GM12878 (cell line): ENCODE measurements around the gene MKRN1. TPM values are rescaled to one million over a fixed set of nuclear protein-coding genes. Genes with fewer than 3 reads are reported as not detected.

ENCODE experiments used
- ATAC-seq: fragments of 200-7000 bp; cut with Tn5 transposase; 3 replicates; pipeline ENCODE4 v1.9.1; 2020; ENCODE audit warnings: mild to moderate bottlenecking, moderate library complexity
- BruUV-seq: library from RNA; stranded (reverse); fragments of 400-500 nt; replicated peaks from 2 replicates; lab custom pipeline; 2021; lab: Mats Ljungman, UMichigan
- CTCF ChIA-PET: fragments of 300-600 bp; sonication (Branson Sonifier 250); formaldehyde crosslinking; extraction: SDS; loops from one replicate; lab custom pipeline; 2021; ENCODE audit warnings: inconsistent platforms; lab: Yijun Ruan, JAX
- POLR2A ChIA-PET: fragments of 350-600 bp; formaldehyde crosslinking; extraction: SDS; loops from one replicate; lab custom pipeline; 2021; ENCODE audit warnings: inconsistent platforms; lab: Charles Lee
- RAD21 ChIA-PET: fragments of 300-600 bp; sonication (Branson Sonifier 250); formaldehyde crosslinking; loops from one replicate; lab custom pipeline; 2023; ENCODE audit warnings: antibody characterized with exemption; ENCODE audit not compliant: unreplicated experiment; lab: Charles Lee
- SMC1A ChIA-PET: fragments of 300-600 bp; sonication (Branson Sonifier 250); formaldehyde crosslinking; loops from one replicate; lab custom pipeline; 2023; ENCODE audit not compliant: unreplicated experiment, uncharacterized antibody; lab: Charles Lee
- DNase-seq: peaks from one replicate; pipeline ENCODE4 v3.0.0-alpha.2; 2011; ENCODE audit warnings: low read depth, low spot score
- FAIRE-seq: peaks from 3 replicates; lab custom pipeline; 2011; peaks lifted over from hg19 to GRCh38; lab: Jason Lieb, UNC
- H2AFZ ChIP-seq: 2 replicates; pipeline ENCODE4 v1.6.0; 2011; ENCODE audit warnings: low read depth, low read length, control low read depth; ENCODE audit not compliant: control insufficient read depth
- H3K27ac ChIP-seq: 2 replicates; pipeline ENCODE4 v1.5.1; 2011; ENCODE audit warnings: control low read depth; ENCODE audit not compliant: control insufficient read depth, insufficient read depth
- H3K27me3 ChIP-seq, 2 experiments: replicated peaks in 1 of 2; 2 replicates each; pipeline versions ENCODE4 v1.6.0 to v1.6.1; 2011; ENCODE audit warnings: low read length in 1 of 2; ENCODE audit not compliant: control insufficient read depth in 2 of 2, insufficient read depth in 2 of 2
- H3K36me3 ChIP-seq, 2 experiments: 2 replicates each; pipeline ENCODE4 v1.5.1; 2011; ENCODE audit warnings: low read length in 1 of 2; ENCODE audit not compliant: control insufficient read depth in 2 of 2, insufficient read depth in 2 of 2
- H3K4me1 ChIP-seq: 2 replicates; pipeline ENCODE4 v1.6.1; 2011; ENCODE audit warnings: mild to moderate bottlenecking, low read length, moderate library complexity, mixed read lengths; ENCODE audit not compliant: control insufficient read depth, insufficient read depth
- H3K4me2 ChIP-seq: 2 replicates; pipeline ENCODE4 v1.6.0; 2011; ENCODE audit warnings: control low read depth; ENCODE audit not compliant: control insufficient read depth, insufficient read depth
- H3K4me3 ChIP-seq: fragments of 200-600 bp; sonication (generic); 2 replicates; pipeline ENCODE4 v1.5.1; 2016
- H3K79me2 ChIP-seq: 2 replicates; pipeline ENCODE4 v1.6.0; 2011; ENCODE audit warnings: low read length; ENCODE audit not compliant: control insufficient read depth, insufficient read depth
- H3K9ac ChIP-seq: 2 replicates; pipeline ENCODE4 v1.8.0; 2011; ENCODE audit warnings: low read length, control low read depth, mixed read lengths; ENCODE audit not compliant: control insufficient read depth, insufficient read depth
- H3K9me3 ChIP-seq: replicated peaks from 3 replicates; pipeline ENCODE4 v1.5.1; 2011; ENCODE audit warnings: mild to moderate bottlenecking, low read length; ENCODE audit not compliant: control insufficient read depth, insufficient read depth
- H4K20me1 ChIP-seq: 2 replicates; pipeline ENCODE4 v1.6.0; 2011; ENCODE audit not compliant: control insufficient read depth, insufficient read depth
- ATF7 ChIP-seq: fragments of 450-650 bp; IDR thresholded peaks from 2 replicates; pipeline ENCODE4 v1.6.1; 2016; ENCODE audit warnings: low read depth, mild to moderate bottlenecking
- HCFC1 ChIP-seq: fragments of 150-350 bp; IDR thresholded peaks from 2 replicates; pipeline ENCODE4 v1.6.1; 2014; ENCODE audit warnings: low read length
- KAT2A ChIP-seq: conservative IDR thresholded peaks from 2 replicates; pipeline ENCODE4 v1.6.1; 2011; ENCODE audit warnings: low read depth, low read length; ENCODE audit not compliant: control insufficient read depth
- KLF5 ChIP-seq: fragments of 450-650 bp; IDR thresholded peaks from 2 replicates; pipeline ENCODE4 v1.6.1; 2014; ENCODE audit warnings: mild to moderate bottlenecking; ENCODE audit not compliant: partially characterized antibody
- MEF2B ChIP-seq: fragments of 450-650 bp; IDR thresholded peaks from 2 replicates; pipeline ENCODE4 v1.6.1; 2018; ENCODE audit warnings: mild to moderate bottlenecking, moderate library complexity; ENCODE audit not compliant: partially characterized antibody, poor library complexity, severe bottlenecking
- PBX3 ChIP-seq: IDR thresholded peaks from 2 replicates; pipeline ENCODE4 v1.6.1; 2011; ENCODE audit warnings: mild to moderate bottlenecking, low read depth, low read length, moderate library complexity; ENCODE audit not compliant: insufficient replicate concordance
- PKNOX1 ChIP-seq: fragments of 450-650 bp; IDR thresholded peaks from 2 replicates; pipeline ENCODE4 v1.6.1; 2016; ENCODE audit warnings: mild to moderate bottlenecking
- PRDM15 ChIP-seq: fragments of 450-650 bp; formaldehyde crosslinking; IDR thresholded peaks from 2 replicates; pipeline ENCODE4 v1.4.0; 2020; ENCODE audit warnings: mild to moderate bottlenecking, moderate library complexity
- SMAD1 ChIP-seq: fragments of 450-650 bp; IDR thresholded peaks from 2 replicates; pipeline ENCODE4 v1.6.1; 2018; ENCODE audit warnings: mild to moderate bottlenecking, low read depth; ENCODE audit not compliant: partially characterized antibody
- SMC3 ChIP-seq: IDR thresholded peaks from 2 replicates; pipeline ENCODE4 v1.6.1; 2011; ENCODE audit warnings: low read length, improper control_type of control experiment, borderline replicate concordance
- SREBF1 ChIP-seq: IDR thresholded peaks from 2 replicates; pipeline ENCODE4 v1.6.1; 2012; ENCODE audit warnings: mild to moderate bottlenecking, low read length
- USF1 ChIP-seq: IDR thresholded peaks from 2 replicates; pipeline ENCODE4 v1.6.1; 2011; ENCODE audit warnings: borderline replicate concordance, low read depth, mild to moderate bottlenecking, moderate library complexity, mixed read lengths, low read length; ENCODE audit not compliant: insufficient read depth; ENCODE audit errors: extremely low read length
- WRNIP1 ChIP-seq: IDR thresholded peaks from 2 replicates; pipeline ENCODE4 v1.6.1; 2011; ENCODE audit warnings: low read depth, low read length, improper control_type of control experiment, borderline replicate concordance
- ZBTB11 ChIP-seq: fragments of 450-650 bp; formaldehyde crosslinking; IDR thresholded peaks from 2 replicates; pipeline ENCODE4 v1.5.0; 2022; ENCODE audit warnings: mild to moderate bottlenecking, missing genetic modification characterization
- WGBS: methylation state at CpG from one replicate; pipeline ENCODE4 v1.1.6; 2016; ENCODE audit warnings: low lambda C conversion rate; ENCODE audit not compliant: insufficient replicate concordance, insufficient coverage; ENCODE audit errors: missing lambda C conversion rate; 5-methylcytosine and 5-hydroxymethylcytosine counted together
- in situ Hi-C: fragments of 300-500 bp; cut with MboI; formaldehyde crosslinking; loops from 9 replicates; pipeline ENCODE4 v1.14.3; 2018; ENCODE audit warnings: mixed read lengths
- intact Hi-C: fragments of 100-400 bp; cut with micrococcal nuclease; formaldehyde crosslinking; loops from one replicate; pipeline ENCODE4 v1.14.2; 2022; ENCODE audit not compliant: unreplicated experiment
- polyA plus RNA-seq, 11 experiments: library from polyadenylated mRNA; depleted of rRNA in 4 of 11; unstranded in 6 of 11; stranded (reverse) in 5 of 11; fragments of >200 nt; fragmentation: Nextera tagmentation in 4 of 11; fragmentation: Illumina TruSeq in 1 of 11; extraction: Ambion mirVana in 4 of 11; extraction: Trizol in 1 of 11; gene quantifications; 1 replicate in 1 of 11; 2 replicates in 10 of 11; pipeline versions ENCODE4 v1.2.1 to v1.2.3, GENCODE V29; 2011 to 2016; ENCODE audit warnings: inconsistent platforms in 2 of 11, missing spikeins in 2 of 11, low read depth in 1 of 11
- total RNA-seq, 4 experiments: library from RNA; depleted of rRNA in 3 of 4; stranded (reverse); fragments of >200 nt in 3 of 4; fragmentation: Illumina TruSeq in 1 of 4; extraction: Trizol in 1 of 4; gene quantifications; 2 replicates each; pipeline versions ENCODE4 v1.2.1 to v1.2.3, GENCODE V29; 2013 to 2021

Gene MKRN1
- total and polyA plus RNA-seq, 10 of the 15 experiments (the other 5 are each of a cell fraction or from before 2014, with no cell fraction given) = 19.1 to 61.3 (median 50.6) TPM

- no peak for FAIRE-seq
- WGBS = 46% methylated on average over 3 of the region's 3 CpGs
- TF ChIP-seq HCFC1 = no peak
- no peak for TF ChIP-seq SMAD1
- no peak for TF ChIP-seq PKNOX1
- no peak for TF ChIP-seq USF1
- TF ChIP-seq ZBTB11 (CRISPR knock-in tag) = no peak
- TF ChIP-seq PRDM15 (CRISPR knock-in tag) = no peak
- no peak for TF ChIP-seq KLF5
- no peak for TF ChIP-seq ATF7
- no peak for TF ChIP-seq SREBF1
- no peak for TF ChIP-seq MEF2B
- TF ChIP-seq WRNIP1 = no peak
- TF ChIP-seq PBX3 = no peak
- TF ChIP-seq KAT2A = no peak
- no peak for TF ChIP-seq SMC3
Measured at GRCh38 chr7:140521421-140521820, 42.1 kb upstream of the MKRN1 start.

More at GRCh38 chr7:140521421-140521820, 42.1 kb upstream of the MKRN1 start:
- Histone ChIP-seq H3K9me3 (no peaks in the 10 kb centered on the region), H2AFZ (no peak overlapping the region), H3K4me1 (no peaks in the 10 kb centered on the region), H3K79me2 (no peaks in the 10 kb centered on the region), H3K4me2 (no peak overlapping the region), H4K20me1 (no peaks in the 10 kb centered on the region), H3K4me3 (no peak overlapping the region), H3K27ac (no peak overlapping the region), H3K27me3 (no peaks in the 10 kb centered on the region; a peak in 1 of 4 replicates), H3K9ac (no peak overlapping the region), H3K36me3 (no peaks in the 10 kb centered on the region)
- intact Hi-C loops = no loop called here
- ATAC-seq = no peak
- SMC1A ChIA-PET = interaction anchor here (1.0 kb wide), 1 partner anchor 115 kb away, joined by 3 read pairs; no protein-coding TSS in a partner anchor
- in situ Hi-C loops = no loop called here
- DNase-seq = no peak
- POLR2A ChIA-PET = no interaction called here
- no TSS peak for BruUV-seq
- RAD21 ChIA-PET = no interaction called here
- CTCF ChIA-PET = interaction anchor here (1.4 kb wide), 1 partner anchor 134 kb away, joined by 5 read pairs; no protein-coding TSS in a partner anchor
